ENCODE data around the gene MFF. TPM values are rescaled to one million over a fixed set of nuclear protein-coding genes. Genes with fewer than 3 reads are reported as not detected.

The MFF gene
- total RNA-seq, 3 donors from 2014 or later (not counting 1 experiment from before 2014, with no cell fraction given), result 57.7 to 60.8 (median 59.8) TPM

DNA sequence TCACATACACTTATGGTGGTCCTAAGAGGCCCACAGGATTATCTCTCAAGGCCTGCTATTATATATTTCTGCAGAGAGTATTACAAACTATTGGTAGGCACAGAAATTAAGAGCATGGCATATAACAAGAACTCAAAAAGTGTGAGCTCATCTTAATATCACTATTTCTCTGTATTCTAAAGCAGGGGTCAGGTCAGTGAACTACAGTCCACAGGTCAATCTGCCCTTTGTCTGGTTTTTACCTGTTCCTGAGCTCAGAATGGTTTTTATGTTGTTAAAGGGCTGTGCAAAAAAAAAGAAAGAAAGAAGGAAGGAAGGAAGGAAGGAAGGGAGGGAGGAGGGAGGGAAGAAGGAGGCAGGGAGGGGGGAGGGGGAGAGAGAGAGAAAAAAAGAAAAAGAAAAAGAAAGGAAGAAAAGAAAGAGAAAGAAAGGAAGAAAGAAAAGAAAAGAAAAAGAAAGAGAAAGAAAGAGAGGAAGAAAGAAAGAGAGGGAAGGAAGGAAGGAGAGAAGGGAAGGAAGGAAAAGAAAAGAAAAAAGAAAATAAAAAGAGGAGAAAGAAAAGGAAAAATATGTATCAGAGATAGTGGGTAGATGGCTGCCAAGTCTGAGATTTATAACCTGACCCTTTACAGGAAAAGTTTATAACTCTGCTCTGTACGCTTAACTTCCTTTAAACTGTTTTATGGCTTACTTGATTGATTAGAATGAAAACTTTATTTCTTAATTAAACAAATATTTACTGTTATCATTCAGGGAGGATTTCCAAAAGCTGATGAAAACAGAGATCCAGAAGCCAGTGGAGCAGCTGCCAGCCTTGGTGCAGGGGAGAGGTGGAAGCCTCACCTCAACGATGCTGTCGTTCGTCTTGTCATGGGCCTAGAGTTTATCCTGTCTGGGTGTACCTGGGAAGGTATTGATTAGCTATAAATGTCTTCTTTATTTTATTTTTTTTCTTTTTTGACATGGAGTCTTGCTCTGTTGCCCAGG, 73.9 kb downstream of the MFF start:
- Histone ChIP-seq H3K4me1 (ENCODE audit: control insufficient read depth, insufficient read depth, low read length) (no peaks in the 10 kb centered on the region), H3K27ac (ENCODE audit: low read length) (no peak overlapping the region), H3K27me3 (ENCODE audit: control insufficient read depth, insufficient read depth, low read length) (no peaks in the 10 kb centered on the region), H3K4me3 (ENCODE audit: low read length) (no peak overlapping the region), H3K9me3 (ENCODE audit: control insufficient read depth, insufficient read depth, low read length) (no peaks in the 10 kb centered on the region), H3K36me3 (ENCODE audit: control insufficient read depth, insufficient read depth, low read length) (no peaks in the 10 kb centered on the region)
- no peak overlapping the region for H3K4me3 Mint-ChIP-seq
- H3K9me3 Mint-ChIP-seq, result no peaks in the 10 kb centered on the region
- intact Hi-C loops (cut with micrococcal nuclease), result no loop called here
- H3K27me3 Mint-ChIP-seq (ENCODE audit: low read depth in 2 of 2), result peaks cover 0 to 5% of the 10 kb centered on the region in 2 donors
- no peak overlapping the region for H3K27ac Mint-ChIP-seq
- 60% methylated on average over 3 of the region's 4 CpGs for WGBS (ENCODE audit: insufficient coverage)
- ATAC-seq (no peak), DNase-seq (no peak)
- H3K36me3 Mint-ChIP-seq, result no peaks in the 10 kb centered on the region
- H3K4me1 Mint-ChIP-seq, result no peaks in the 10 kb centered on the region
- TF ChIP-seq, protein P1, sequence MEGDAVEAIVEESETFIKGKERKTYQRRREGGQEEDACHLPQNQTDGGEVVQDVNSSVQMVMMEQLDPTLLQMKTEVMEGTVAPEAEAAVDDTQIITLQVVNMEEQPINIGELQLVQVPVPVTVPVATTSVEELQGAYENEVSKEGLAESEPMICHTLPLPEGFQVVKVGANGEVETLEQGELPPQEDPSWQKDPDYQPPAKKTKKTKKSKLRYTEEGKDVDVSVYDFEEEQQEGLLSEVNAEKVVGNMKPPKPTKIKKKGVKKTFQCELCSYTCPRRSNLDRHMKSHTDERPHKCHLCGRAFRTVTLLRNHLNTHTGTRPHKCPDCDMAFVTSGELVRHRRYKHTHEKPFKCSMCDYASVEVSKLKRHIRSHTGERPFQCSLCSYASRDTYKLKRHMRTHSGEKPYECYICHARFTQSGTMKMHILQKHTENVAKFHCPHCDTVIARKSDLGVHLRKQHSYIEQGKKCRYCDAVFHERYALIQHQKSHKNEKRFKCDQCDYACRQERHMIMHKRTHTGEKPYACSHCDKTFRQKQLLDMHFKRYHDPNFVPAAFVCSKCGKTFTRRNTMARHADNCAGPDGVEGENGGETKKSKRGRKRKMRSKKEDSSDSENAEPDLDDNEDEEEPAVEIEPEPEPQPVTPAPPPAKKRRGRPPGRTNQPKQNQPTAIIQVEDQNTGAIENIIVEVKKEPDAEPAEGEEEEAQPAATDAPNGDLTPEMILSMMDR (IDR thresholded peaks at IDR 0.05), result no peak

DNA sequence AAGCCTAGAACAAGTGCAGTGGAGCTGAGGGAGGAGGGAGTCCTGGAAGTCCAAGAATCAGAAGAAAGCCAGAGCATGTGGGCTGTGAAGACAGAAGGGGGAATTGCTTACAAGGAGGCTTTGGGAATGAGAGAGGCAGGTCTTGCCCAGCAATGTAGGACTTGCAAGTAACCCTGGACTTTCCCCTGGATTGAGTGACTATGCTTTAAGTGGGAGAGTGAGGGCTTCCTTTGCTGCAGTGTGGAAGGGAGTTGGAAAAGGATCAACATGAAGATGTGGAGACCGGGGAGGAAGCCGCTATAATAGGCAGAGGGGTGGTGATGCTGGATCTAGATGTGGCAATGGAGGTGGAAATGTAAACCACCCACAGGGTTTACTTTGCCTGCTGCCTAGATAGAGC, 76.5 kb downstream of the MFF start:
- H3K4me3 Mint-ChIP-seq, result no peak overlapping the region
- no peak for DNase-seq
- no peaks in the 10 kb centered on the region for H3K9me3 ChIP-seq (ENCODE audit: control insufficient read depth, insufficient read depth, low read length)
- TF ChIP-seq, protein P1 (IDR thresholded peaks at IDR 0.05), result no peak
- H3K4me3 ChIP-seq (ENCODE audit: low read length), result no peak overlapping the region
- H3K4me1 Mint-ChIP-seq, result peaks cover 0 to 7% of the 10 kb centered on the region in 2 donors
- no peaks in the 10 kb centered on the region for H3K27me3 ChIP-seq (ENCODE audit: control insufficient read depth, insufficient read depth, low read length)
- 93% methylated on average over 2 of the region's 2 CpGs for WGBS (ENCODE audit: insufficient coverage)
- no peaks in the 10 kb centered on the region for H3K9me3 Mint-ChIP-seq
- no peak overlapping the region for H3K27ac Mint-ChIP-seq
- H3K36me3 ChIP-seq (ENCODE audit: control insufficient read depth, insufficient read depth, low read length), result no peaks in the 10 kb centered on the region
- intact Hi-C loops (cut with micrococcal nuclease), result no loop called here
- H3K27me3 Mint-ChIP-seq (ENCODE audit: low read depth in 2 of 2), result peaks cover 5 to 7% of the 10 kb centered on the region in 2 donors
- peaks cover 4% of the 10 kb centered on the region for H3K4me1 ChIP-seq (ENCODE audit: control insufficient read depth, insufficient read depth, low read length)
- ATAC-seq, result no peak
- no peak overlapping the region for H3K27ac ChIP-seq (ENCODE audit: low read length)
- H3K36me3 Mint-ChIP-seq, result no peaks in the 10 kb centered on the region

DNA sequence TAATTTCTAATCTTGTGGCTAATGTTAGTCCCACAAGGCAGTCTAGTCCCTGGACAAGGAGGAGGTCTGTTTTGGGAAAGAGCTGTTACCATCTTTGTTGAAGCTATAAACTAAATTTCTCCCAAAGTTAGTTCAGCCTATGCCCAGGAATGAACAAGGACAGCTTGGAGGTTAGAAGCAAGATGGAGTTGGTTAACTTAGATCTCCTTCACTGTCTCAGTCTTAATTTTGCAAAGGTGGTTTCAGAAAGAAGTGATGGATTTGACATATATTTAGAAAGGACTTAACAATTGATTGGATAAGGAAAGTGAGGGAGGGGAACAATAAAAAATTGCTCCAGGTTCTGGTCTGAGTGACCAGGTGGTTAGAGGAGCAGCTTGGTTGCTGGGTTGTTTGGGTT, 77.3 kb downstream of the MFF start:
- intact Hi-C loops (cut with micrococcal nuclease), result no loop called here
- TF ChIP-seq, protein P1 (IDR thresholded peaks at IDR 0.05), result no peak
- H3K27ac Mint-ChIP-seq, result no peak overlapping the region

More for the DNA sequence above, 77.3 kb downstream of the MFF start:
- ATAC-seq (no peak), DNase-seq (no peak)
- Mint-ChIP-seq H3K4me3 (no peak overlapping the region), H3K27me3 (ENCODE audit: low read depth in 2 of 2) (peaks cover 5 to 8% of the 10 kb centered on the region in 2 donors), H3K36me3 (no peaks in the 10 kb centered on the region), H3K4me1 (peaks cover 0 to 7% of the 10 kb centered on the region in 2 donors), H3K9me3 (no peaks in the 10 kb centered on the region)
- Histone ChIP-seq H3K27ac (ENCODE audit: low read length) (no peak overlapping the region), H3K4me3 (ENCODE audit: low read length) (no peak overlapping the region), H3K27me3 (ENCODE audit: control insufficient read depth, insufficient read depth, low read length) (no peaks in the 10 kb centered on the region), H3K9me3 (ENCODE audit: control insufficient read depth, insufficient read depth, low read length) (no peaks in the 10 kb centered on the region), H3K36me3 (ENCODE audit: control insufficient read depth, insufficient read depth, low read length) (no peaks in the 10 kb centered on the region), H3K4me1 (ENCODE audit: control insufficient read depth, insufficient read depth, low read length) (peaks cover 4% of the 10 kb centered on the region)
